HG03159 (cell line): ENCODE results near the gene AQP12A.

Experiments used
- ATAC-seq: cut with Tn5 transposase; IDR thresholded peaks from one replicate; pipeline ENCODE4 v1.9.1; 2021; ENCODE audit warnings: mild to moderate bottlenecking, moderate library complexity; ENCODE audit not compliant: unreplicated experiment

Gene AQP12A

GRCh38 chr2:240719676-240720545 lies 28.2 kb downstream of the AQP12A start:
- no peak for ATAC-seq

GRCh38 chr2:240720686-240721595 lies 29.3 kb downstream of the AQP12A start:
- ATAC-seq: no peak

GRCh38 chr2:240721596-240722180 lies 30.0 kb downstream of the AQP12A start:
- no peak for ATAC-seq

- no peak for ATAC-seq
Observed at GRCh38 chr2:240722376-240722775, 30.7 kb downstream of the AQP12A start.

GRCh38 chr2:240722796-240723735 lies 31.4 kb downstream of the AQP12A start:
- no peak for ATAC-seq

- no peak for ATAC-seq
Observed at GRCh38 chr2:240723851-240724250, 32.2 kb downstream of the AQP12A start.

GRCh38 chr2:240724431-240724830 lies 32.8 kb downstream of the AQP12A start:
- no peak for ATAC-seq

GRCh38 chr2:240725266-240725665 lies 33.6 kb downstream of the AQP12A start:
- ATAC-seq: no peak

GRCh38 chr2:240725671-240726070 lies 34.0 kb downstream of the AQP12A start:
- ATAC-seq: no peak

GRCh38 chr2:240726876-240727275 lies 35.2 kb downstream of the AQP12A start:
- no peak for ATAC-seq

- ATAC-seq: no peak
Observed at GRCh38 chr2:240727439-240727838, 35.8 kb downstream of the AQP12A start.

GRCh38 chr2:240727913-240728312 lies 36.2 kb downstream of the AQP12A start:
- no peak for ATAC-seq

GRCh38 chr2:240728361-240728760 lies 36.7 kb downstream of the AQP12A start:
- ATAC-seq: no peak

- no peak for ATAC-seq
Observed at GRCh38 chr2:240728827-240729226, 37.2 kb downstream of the AQP12A start.

- no peak for ATAC-seq
Observed at GRCh38 chr2:240730501-240731177, 39.0 kb downstream of the AQP12A start.

GRCh38 chr2:240731178-240731545 lies 39.5 kb downstream of the AQP12A start:
- no peak for ATAC-seq

- ATAC-seq: no peak
Observed at GRCh38 chr2:240732184-240732583, 40.5 kb downstream of the AQP12A start.

GRCh38 chr2:240732911-240733622 lies 41.4 kb downstream of the AQP12A start:
- ATAC-seq: no peak
